ENCODE results near the gene ERC1.

DNA sequence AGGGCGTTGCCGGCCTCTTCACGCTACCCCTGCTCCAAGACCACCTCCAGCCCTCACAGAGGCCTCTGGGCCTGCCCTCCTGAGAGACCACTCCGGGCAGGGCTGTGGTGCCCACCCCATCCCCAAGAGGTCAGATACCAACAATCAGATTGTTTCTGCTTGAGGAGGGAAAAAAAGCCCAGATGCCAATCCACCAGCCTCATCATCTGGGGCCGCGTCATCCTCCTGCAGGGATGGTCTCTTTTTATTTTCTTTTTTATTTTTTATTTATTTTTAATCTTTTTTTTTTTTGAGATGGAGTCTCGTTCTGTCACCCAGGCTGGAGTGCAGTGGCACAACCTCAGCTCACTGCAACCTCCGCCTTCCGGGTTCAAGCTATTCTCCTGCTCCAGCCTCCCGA, 510.0 kb downstream of the ERC1 start:
- TF ChIP-seq, protein P1, sequence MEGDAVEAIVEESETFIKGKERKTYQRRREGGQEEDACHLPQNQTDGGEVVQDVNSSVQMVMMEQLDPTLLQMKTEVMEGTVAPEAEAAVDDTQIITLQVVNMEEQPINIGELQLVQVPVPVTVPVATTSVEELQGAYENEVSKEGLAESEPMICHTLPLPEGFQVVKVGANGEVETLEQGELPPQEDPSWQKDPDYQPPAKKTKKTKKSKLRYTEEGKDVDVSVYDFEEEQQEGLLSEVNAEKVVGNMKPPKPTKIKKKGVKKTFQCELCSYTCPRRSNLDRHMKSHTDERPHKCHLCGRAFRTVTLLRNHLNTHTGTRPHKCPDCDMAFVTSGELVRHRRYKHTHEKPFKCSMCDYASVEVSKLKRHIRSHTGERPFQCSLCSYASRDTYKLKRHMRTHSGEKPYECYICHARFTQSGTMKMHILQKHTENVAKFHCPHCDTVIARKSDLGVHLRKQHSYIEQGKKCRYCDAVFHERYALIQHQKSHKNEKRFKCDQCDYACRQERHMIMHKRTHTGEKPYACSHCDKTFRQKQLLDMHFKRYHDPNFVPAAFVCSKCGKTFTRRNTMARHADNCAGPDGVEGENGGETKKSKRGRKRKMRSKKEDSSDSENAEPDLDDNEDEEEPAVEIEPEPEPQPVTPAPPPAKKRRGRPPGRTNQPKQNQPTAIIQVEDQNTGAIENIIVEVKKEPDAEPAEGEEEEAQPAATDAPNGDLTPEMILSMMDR (IDR thresholded peaks at IDR 0.05; ENCODE audit: poor library complexity): no peak
- no peak for TF ChIP-seq EZH2 (IDR thresholded peaks at IDR 0.05; ENCODE audit: borderline replicate concordance)

All from hepatocyte (in vitro differentiated cells).